GM19239 (cell line): ENCODE data around the gene SSPN.
"Not testable (repeated sequence)": the region's sequence is repeated elsewhere in the genome, so short reads cannot be mapped to it uniquely, and the experiment has no call there.

Experiments used
- DNase-seq: peaks from one replicate; pipeline ENCODE4 v3.0.0; 2011; ENCODE audit warnings: low spot score; ENCODE audit not compliant: insufficient read length
- FAIRE-seq: peaks from 2 replicates; lab custom pipeline; 2011; peaks lifted over from hg19 to GRCh38; lab: Jason Lieb, UNC

Gene SSPN

GRCh38 chr12:26226122-26226521, 30.7 kb downstream of the SSPN start:
- DNase-seq (no peak), FAIRE-seq (no peak)

GRCh38 chr12:26226629-26227360, 31.4 kb downstream of the SSPN start:
- DNase-seq (no peak), FAIRE-seq (peak; percentile 40)

- FAIRE-seq (no peak), DNase-seq (no peak)
Measured at GRCh38 chr12:26227361-26227745, 32.0 kb downstream of the SSPN start.

GRCh38 chr12:26229910-26230309, 34.5 kb downstream of the SSPN start:
- FAIRE-seq, result no peak

DNA sequence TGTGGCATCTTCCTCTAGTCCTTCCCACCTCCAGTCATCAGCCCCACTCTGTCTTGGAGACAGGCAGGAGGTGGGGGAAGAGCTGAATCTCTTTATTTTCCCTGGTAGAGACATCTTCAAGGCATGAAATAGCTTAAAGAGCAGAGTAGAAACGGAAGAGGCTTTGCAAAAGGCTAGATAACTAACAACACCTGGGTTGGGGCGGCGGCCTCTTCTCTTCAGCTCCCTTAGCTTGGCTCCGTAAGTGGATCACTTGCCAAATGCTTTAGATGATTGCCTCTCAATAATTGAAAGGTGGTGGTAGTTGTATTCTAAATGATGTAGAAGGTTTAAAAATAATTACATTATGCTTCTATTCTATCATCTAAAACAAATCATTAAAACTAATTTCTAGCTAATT, 36.1 kb downstream of the SSPN start:
- DNase-seq (no peak), FAIRE-seq (no peak)

More at GRCh38 chr12:26229910-26230309, 34.5 kb downstream of the SSPN start:
- DNase-seq, result no peak

GRCh38 chr12:26231921-26232320, 36.5 kb downstream of the SSPN start:
- DNase-seq, result no peak
- no peak for FAIRE-seq

- no peak for FAIRE-seq
Measured at GRCh38 chr12:26233631-26234030, 38.3 kb downstream of the SSPN start.

DNA sequence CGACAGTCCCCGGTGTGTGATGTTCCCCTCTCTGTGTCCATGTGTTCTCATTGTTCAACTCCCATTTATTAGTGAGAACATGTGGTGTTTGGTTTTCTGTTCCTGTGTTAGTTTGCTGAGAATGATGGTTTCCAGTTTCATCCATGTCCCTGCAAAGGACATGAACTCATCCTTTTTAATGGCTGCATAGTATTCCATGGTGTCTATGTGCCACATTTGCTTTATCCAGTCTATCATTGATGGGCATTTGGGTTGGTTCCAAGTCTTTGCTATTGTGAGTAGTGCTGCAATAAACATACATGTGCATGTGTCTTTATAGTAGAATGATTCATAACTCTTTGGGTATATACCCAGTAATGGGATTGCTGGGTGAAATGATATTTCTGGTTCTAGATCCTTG, 40.1 kb downstream of the SSPN start:
- DNase-seq, FAIRE-seq: not testable (repeated sequence)

More at GRCh38 chr12:26233631-26234030, 38.3 kb downstream of the SSPN start:
- DNase-seq, result no peak

DNA sequence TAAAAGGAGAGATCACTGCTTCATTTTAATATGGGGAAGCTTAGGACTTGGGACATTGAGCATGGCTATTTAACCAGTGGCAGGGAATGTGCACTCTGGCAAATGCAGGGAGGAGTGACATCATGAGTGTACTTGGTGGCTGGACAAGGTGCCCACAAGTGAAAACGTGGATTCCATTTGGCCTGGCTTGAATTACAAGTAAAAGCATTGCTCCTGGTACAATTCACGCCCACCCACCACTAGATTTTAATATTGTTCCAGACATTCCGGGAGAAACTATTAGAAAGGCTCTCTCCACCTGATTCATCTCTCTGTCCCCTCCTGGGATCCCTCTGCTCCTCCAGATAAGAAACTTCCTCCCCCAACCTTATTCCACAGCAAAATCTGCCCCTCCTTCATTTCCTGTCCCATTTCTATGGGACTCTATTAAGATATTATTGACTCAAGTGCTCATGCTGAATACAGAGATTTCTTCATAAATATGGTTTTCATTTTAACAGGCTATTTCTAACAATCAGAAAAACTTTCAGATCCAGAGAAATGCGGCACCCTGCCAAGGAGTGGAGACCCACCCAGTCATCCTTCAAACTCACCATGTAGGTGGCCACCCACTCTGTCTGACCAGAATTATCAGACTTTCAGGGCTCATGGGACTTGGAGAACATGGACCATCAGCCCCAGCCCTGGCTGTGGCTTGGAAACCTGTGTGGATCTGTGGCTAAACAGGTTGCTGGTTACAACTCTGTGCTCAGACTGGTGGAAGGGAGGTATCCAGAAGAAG, 43.2 kb downstream of the SSPN start:
- DNase-seq (no peak), FAIRE-seq (no peak)

DNA sequence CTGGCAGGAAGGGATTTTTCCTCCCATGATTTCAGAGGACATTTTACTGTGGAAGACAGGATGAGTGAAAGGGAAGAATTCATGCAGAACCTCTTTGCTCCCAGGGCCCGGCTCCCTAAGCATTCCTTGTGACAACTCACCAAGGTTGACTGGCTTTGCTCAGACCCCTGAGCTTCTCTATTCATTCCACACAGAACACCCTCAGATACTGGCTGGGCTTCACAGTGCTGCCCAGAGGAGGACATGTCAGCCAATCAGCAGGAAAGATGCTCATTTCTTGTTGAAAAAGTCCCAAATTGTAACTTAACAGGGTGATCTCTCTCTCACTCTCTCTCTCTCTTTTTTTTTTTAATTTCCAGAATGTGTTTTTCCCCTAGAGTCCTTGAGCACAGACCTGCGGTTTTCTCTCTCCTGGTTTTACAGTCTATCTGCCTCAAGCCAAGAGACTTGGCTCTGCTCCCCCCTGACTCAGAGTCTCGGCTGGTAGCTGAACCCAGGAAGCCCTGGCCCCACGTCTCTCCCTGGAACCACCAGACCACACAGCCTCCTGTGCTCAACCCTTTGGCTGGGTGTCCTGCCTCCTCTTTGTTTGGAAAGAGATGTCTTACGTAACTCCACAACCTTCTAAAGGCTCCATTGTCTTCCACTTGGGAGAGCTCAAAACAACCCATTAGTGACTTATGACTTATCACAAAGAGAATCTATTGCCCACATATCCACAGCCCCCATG, 43.9 kb downstream of the SSPN start:
- FAIRE-seq (no peak), DNase-seq (no peak)

GRCh38 chr12:26239852-26240815, 44.8 kb downstream of the SSPN start:
- DNase-seq (no peak), FAIRE-seq (peak; percentile 35)

GRCh38 chr12:26241080-26241479, 45.7 kb downstream of the SSPN start:
- DNase-seq, result no peak
- FAIRE-seq, result no peak

- FAIRE-seq (no peak), DNase-seq (no peak)
Measured at GRCh38 chr12:26242683-26243082, 47.3 kb downstream of the SSPN start.

DNA sequence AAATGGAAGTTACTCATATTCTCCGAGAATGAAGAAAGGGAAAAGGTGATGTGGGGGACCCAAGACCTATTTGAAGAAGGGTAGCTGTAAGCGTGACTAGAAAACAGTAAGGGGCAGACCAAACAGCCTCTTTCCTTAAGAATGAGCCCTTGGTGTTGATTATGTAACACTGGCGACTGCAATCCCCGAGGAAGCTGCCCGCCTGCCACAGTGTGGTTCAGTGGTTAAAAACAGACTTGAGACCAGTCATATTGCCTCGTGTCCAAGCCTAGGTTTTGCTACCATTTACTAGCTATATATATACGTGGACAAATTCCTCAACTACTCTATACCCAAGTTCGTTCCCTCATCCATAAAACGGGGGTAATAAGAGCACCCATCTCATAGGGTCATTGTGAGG, 49.1 kb downstream of the SSPN start:
- no peak for DNase-seq
- no peak for FAIRE-seq

GRCh38 chr12:26245175-26245942, 50.0 kb downstream of the SSPN start:
- no peak for DNase-seq
- peak; percentile 4 for FAIRE-seq

GRCh38 chr12:26246483-26247164, 51.3 kb downstream of the SSPN start:
- no peak for FAIRE-seq
- DNase-seq, result no peak

DNA sequence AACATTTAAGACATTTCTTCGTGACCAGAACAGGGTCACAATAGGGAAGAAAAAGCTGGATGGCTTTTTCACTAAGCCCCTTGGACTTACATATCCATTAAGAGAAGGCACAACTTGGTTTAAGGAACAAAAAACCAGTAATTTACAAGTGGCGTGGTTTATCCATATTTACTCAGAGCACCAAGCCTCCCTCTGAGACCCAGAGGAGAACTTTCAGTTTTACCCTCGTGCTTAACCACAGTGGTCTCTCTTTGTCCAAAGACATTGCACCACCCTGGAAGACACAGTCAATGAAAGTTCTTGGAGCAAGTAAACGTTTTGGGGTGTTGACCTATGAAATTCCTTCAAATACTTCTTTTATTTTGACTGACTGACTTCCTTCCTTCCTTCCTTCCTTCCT, 52.5 kb downstream of the SSPN start:
- DNase-seq, result no peak
- FAIRE-seq, result no peak

- FAIRE-seq, result no peak
Measured at GRCh38 chr12:26250801-26251200, 55.4 kb downstream of the SSPN start.

DNA sequence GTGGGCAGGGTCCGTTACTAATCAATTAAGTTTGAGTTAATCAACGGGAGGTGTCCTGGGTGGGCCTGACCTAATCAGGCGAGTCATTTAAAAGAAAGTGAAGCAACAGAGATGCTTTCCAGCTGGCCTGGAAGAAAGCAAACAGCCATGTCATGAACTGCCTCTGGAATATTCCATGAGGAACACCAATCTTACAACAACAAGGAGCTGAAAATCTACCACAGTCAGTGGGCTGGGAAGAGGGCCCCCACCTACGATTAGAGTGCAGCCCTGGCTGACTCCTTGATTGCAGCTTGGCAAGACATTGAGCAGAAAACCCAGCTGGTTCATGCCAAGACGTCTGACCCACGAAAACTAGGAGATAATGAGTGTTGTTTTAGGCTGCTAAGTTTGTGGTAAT, 56.2 kb downstream of the SSPN start:
- DNase-seq, result no peak

More at GRCh38 chr12:26250801-26251200, 55.4 kb downstream of the SSPN start:
- DNase-seq, result no peak

More for the DNA sequence above, 56.2 kb downstream of the SSPN start:
- FAIRE-seq, result no peak
